HL-60 (cell line): Measurements from ENCODE around the gene TPST2.

Experiments
- DNase-seq, 2 experiments: peaks; one replicate each; pipeline ENCODE4 v3.0.0-alpha.2; 2010 to 2020; ENCODE audit warnings: low read depth in 1 of 2, low spot score in 1 of 2
- H3K27ac ChIP-seq: fragments of 250-450 bp; sonication (Bioruptor Pico); replicated peaks from 2 replicates; pipeline ENCODE4 v1.5.1; 2020; ENCODE audit warnings: mild to moderate bottlenecking, moderate library complexity
- H3K27me3 ChIP-seq: fragments of 250-450 bp; sonication (Bioruptor Pico); 2 replicates; pipeline ENCODE4 v1.5.1; 2021; ENCODE audit warnings: mild to moderate bottlenecking, moderate library complexity; ENCODE audit not compliant: insufficient read depth, poor library complexity, severe bottlenecking
- H3K4me3 ChIP-seq: replicated peaks from 2 replicates; pipeline ENCODE4 v1.5.1; 2011; ENCODE audit warnings: mild to moderate bottlenecking, control low read depth, low read length; ENCODE audit not compliant: insufficient read depth
- CTCF ChIP-seq: IDR thresholded peaks from one replicate; pipeline ENCODE4 v1.5.1; 2011; ENCODE audit warnings: low read length, control low read depth, inconsistent platforms; ENCODE audit not compliant: insufficient read depth
- GABPA ChIP-seq: IDR thresholded peaks from 2 replicates; pipeline ENCODE4 v1.6.1; 2012; ENCODE audit warnings: low read depth
- POLR2AphosphoS5 ChIP-seq: IDR thresholded peaks from 2 replicates; pipeline ENCODE4 v1.6.1; 2012; ENCODE audit warnings: low read depth
- REST ChIP-seq: IDR thresholded peaks from 2 replicates; pipeline ENCODE4 v1.6.1; 2012; ENCODE audit warnings: low read depth; ENCODE audit not compliant: insufficient replicate concordance
- SPI1 ChIP-seq: IDR thresholded peaks from 2 replicates; pipeline ENCODE4 v1.6.1; 2012; ENCODE audit warnings: low read depth, mild to moderate bottlenecking, borderline replicate concordance

Gene TPST2

GRCh38 chr22:26584010-26584409 lies 5.9 kb downstream of the TPST2 start:
- no peak for DNase-seq
- no peak for TF ChIP-seq SPI1
- no peak for TF ChIP-seq CTCF
- no peak for TF ChIP-seq REST
- TF ChIP-seq GABPA = no peak
- no peak for TF ChIP-seq POLR2AphosphoS5
- no peak overlapping the region for H3K4me3 ChIP-seq
- no peaks in the 10 kb centered on the region for H3K27me3 ChIP-seq
- no peak overlapping the region for H3K27ac ChIP-seq

- H3K27ac ChIP-seq = no peak overlapping the region
- H3K4me3 ChIP-seq = no peak overlapping the region
- DNase-seq = no peak
- no peak for TF ChIP-seq GABPA
- no peak for TF ChIP-seq REST
- TF ChIP-seq SPI1 = no peak
- no peaks in the 10 kb centered on the region for H3K27me3 ChIP-seq
Measured at GRCh38 chr22:26581633-26582168, 8.2 kb downstream of the TPST2 start.

GRCh38 chr22:26581026-26581425 lies 8.9 kb downstream of the TPST2 start:
- Histone ChIP-seq H3K27me3 (no peaks in the 10 kb centered on the region), H3K4me3 (no peak overlapping the region), H3K27ac (no peak overlapping the region)
- no peak for DNase-seq
- TF ChIP-seq GABPA = no peak
- TF ChIP-seq POLR2AphosphoS5 = no peak
- no peak for TF ChIP-seq CTCF
- TF ChIP-seq SPI1 = no peak
- no peak for TF ChIP-seq REST
